CD8-positive, alpha-beta memory T cell (primary cell): Measurements from ENCODE around the gene KCND3. TPM values are rescaled to one million over a fixed set of nuclear protein-coding genes. Genes with fewer than 3 reads are reported as not detected.

Experiments
- CTCF ChIA-PET: fragments of 350-600 bp; sonication (Branson Sonifier 250); formaldehyde crosslinking; loops from one replicate; lab custom pipeline; 2021; ENCODE audit warnings: antibody characterized with exemption; lab: Charles Lee
- POLR2A ChIA-PET: fragments of 350-600 bp; sonication (Branson Sonifier 250); formaldehyde crosslinking; loops from one replicate; lab custom pipeline; 2021; ENCODE audit warnings: antibody characterized with exemption; lab: Charles Lee
- DNase-seq, 5 donors: peaks; one replicate each; pipeline versions ENCODE4 v3.0.0 to v3.0.0-alpha.2; 2020 to 2022; ENCODE audit warnings: mixed read lengths in 1 of 5
- H3K27ac ChIP-seq: one replicate; pipeline ENCODE4 v1.7.0; 2013; ENCODE audit warnings: low read depth, mild to moderate bottlenecking, low read length, moderate library complexity
- H3K27me3 ChIP-seq: 2 replicates; pipeline ENCODE4 v1.7.0; 2013; ENCODE audit warnings: low read length, mild to moderate bottlenecking; ENCODE audit not compliant: insufficient read depth, poor library complexity, severe bottlenecking
- H3K36me3 ChIP-seq: 2 replicates; pipeline ENCODE4 v1.7.0; 2013; ENCODE audit warnings: mild to moderate bottlenecking, low read length, moderate library complexity; ENCODE audit not compliant: insufficient read depth
- H3K4me1 ChIP-seq: 2 replicates; pipeline ENCODE4 v1.7.0; 2013; ENCODE audit warnings: mild to moderate bottlenecking, low read length, moderate library complexity; ENCODE audit not compliant: insufficient read depth
- H3K4me3 ChIP-seq: 2 replicates; pipeline ENCODE4 v1.7.0; 2013; ENCODE audit warnings: mild to moderate bottlenecking, low read length
- H3K9me3 ChIP-seq: 2 replicates; pipeline ENCODE4 v1.7.0; 2013; ENCODE audit warnings: mild to moderate bottlenecking, low read length
- H3K27ac Mint-ChIP-seq, 8 donors: one replicate each; pipeline ENCODE4 v1.8.0; 2020 to 2021; ENCODE audit warnings: mixed read lengths in 8 of 8, mild to moderate bottlenecking in 6 of 8, inconsistent platforms in 3 of 8, moderate library complexity in 3 of 8
- H3K27me3 Mint-ChIP-seq, 2 donors: one replicate each; pipeline ENCODE4 v1.8.0; 2020 to 2021; ENCODE audit warnings: mixed read lengths in 2 of 2, mild to moderate bottlenecking in 1 of 2, moderate library complexity in 1 of 2
- H3K36me3 Mint-ChIP-seq, 3 donors: one replicate each; pipeline ENCODE4 v1.8.0; 2020 to 2021; ENCODE audit warnings: mixed read lengths in 3 of 3, inconsistent platforms in 1 of 3, mild to moderate bottlenecking in 1 of 3
- H3K4me1 Mint-ChIP-seq, 3 donors: one replicate each; pipeline ENCODE4 v1.8.0; 2020 to 2021; ENCODE audit warnings: mixed read lengths in 3 of 3, inconsistent platforms in 1 of 3, mild to moderate bottlenecking in 1 of 3
- H3K4me3 Mint-ChIP-seq, 7 donors: one replicate each; pipeline ENCODE4 v1.8.0; 2020 to 2021; ENCODE audit warnings: mixed read lengths in 7 of 7, mild to moderate bottlenecking in 6 of 7, moderate library complexity in 4 of 7, inconsistent platforms in 2 of 7
- H3K9me3 Mint-ChIP-seq, 5 donors: one replicate each; pipeline ENCODE4 v1.8.0; 2020 to 2022; ENCODE audit warnings: mixed read lengths in 5 of 5, mild to moderate bottlenecking in 3 of 5, moderate library complexity in 2 of 5, inconsistent platforms in 1 of 5
- polyA plus RNA-seq: library from polyadenylated mRNA; unstranded; fragments of 300-500 nt; fragmentation: Illumina TruSeq; gene quantifications from one replicate; pipeline ENCODE4 v1.2.3, GENCODE V29; 2021
- total RNA-seq, 2 experiments: library from RNA; stranded (reverse); gene quantifications; one replicate each; pipeline ENCODE4 v1.2.3, GENCODE V29; 2021

KCND3 gene
- total and polyA plus RNA-seq, 3 experiments from 2014 or later = not detected

DNA sequence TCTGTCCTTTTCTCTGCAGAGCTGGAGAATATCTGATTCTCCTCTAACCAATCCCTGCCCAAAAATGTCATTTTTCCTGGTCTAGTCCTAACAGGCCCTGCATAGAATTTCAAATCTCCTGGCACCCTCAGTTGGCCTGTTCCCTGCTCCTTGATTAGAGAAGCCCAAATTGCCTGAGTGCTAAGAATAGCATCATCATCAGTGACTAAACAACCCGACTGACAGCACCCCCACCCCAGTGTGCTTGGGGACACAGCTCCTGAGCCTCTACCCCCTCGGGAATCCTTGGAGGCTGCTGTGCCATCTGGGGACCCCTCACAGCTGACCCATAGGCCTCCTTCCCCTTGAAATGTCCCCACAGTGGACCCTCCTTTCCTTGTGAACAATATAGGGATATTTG, 139.4 kb downstream of the KCND3 start:
- Mint-ChIP-seq H3K4me3 (no peak overlapping the region), H3K27ac (no peak overlapping the region), H3K36me3 (no peaks in the 10 kb centered on the region), H3K9me3 (no peaks in the 10 kb centered on the region), H3K4me1 (no peaks in the 10 kb centered on the region), H3K27me3 (peaks cover 25 to 53% of the 10 kb centered on the region in 2 donors)
- Histone ChIP-seq H3K9me3 (no peaks in the 10 kb centered on the region), H3K4me1 (no peaks in the 10 kb centered on the region), H3K27ac (no peak overlapping the region), H3K36me3 (no peaks in the 10 kb centered on the region), H3K4me3 (no peak overlapping the region), H3K27me3 (no peaks in the 10 kb centered on the region)
- POLR2A ChIA-PET = no interaction called here
- CTCF ChIA-PET = no interaction called here
- no peak for DNase-seq

DNA sequence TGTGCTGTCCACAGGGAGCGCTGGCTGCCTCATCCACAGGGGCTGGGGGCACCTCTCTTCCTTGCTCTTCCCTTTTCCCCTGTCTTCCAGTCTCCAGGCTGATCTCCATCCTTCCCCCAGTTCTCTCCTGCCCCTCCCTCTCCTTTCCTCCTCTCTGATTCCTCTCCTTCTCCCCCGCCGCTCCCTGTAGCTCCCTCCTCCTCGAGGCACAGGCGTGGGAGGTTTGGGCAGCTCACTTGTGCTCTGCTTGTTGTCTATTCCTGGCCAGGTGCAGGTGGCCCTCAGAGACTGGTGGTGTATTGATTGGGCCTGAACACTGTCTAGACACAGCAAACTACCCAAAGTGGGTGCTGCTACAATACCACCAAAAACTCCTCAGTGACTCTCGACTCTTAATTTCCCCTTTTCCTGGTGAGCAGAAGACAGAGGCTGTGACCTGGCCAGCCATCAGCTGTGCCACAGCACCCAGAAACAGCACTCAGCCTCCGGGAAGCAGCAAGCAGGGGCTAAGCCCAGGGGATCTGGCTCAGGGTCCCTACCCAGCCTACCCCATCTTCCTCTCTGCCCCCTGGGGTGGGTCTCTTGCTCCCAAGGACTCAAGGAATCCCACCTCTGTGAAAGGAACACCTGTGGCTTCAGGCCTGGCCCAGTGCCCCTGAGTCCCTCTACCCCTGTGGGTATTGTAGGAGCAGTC, 140.5 kb downstream of the KCND3 start:
- Histone ChIP-seq H3K27ac (no peak overlapping the region), H3K4me3 (no peak overlapping the region), H3K36me3 (no peaks in the 10 kb centered on the region), H3K27me3 (no peaks in the 10 kb centered on the region), H3K9me3 (no peaks in the 10 kb centered on the region), H3K4me1 (no peaks in the 10 kb centered on the region)
- ChIA-PET POLR2A (no interaction called here), CTCF (no interaction called here)
- Mint-ChIP-seq H3K4me3 (no peak overlapping the region), H3K36me3 (no peaks in the 10 kb centered on the region), H3K27me3 (peaks cover 18 to 56% of the 10 kb centered on the region in 2 donors), H3K27ac (no peak overlapping the region), H3K9me3 (no peaks in the 10 kb centered on the region), H3K4me1 (no peaks in the 10 kb centered on the region)
- no peak for DNase-seq

DNA sequence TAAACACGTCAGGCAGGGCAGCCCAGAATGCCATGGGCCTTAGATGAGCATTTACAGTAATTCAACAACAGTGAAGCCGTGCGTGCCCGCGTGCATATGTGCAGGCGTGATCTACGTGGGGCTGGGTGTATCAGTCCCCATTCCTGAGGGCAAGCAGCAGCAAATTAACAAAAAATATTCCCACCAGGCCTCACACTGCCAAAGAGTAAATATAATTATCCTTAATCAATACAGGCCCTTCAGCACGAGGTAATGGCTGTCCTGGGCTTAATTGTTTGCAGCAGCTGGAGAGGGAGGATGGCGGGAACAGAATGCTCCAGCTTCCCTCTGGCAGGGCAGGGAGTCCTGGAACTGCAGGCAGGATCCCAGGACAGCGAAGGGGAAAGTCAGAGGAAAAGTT, 142.0 kb downstream of the KCND3 start:
- ChIA-PET CTCF (no interaction called here), POLR2A (no interaction called here)
- DNase-seq = no peak
- no peak overlapping the region for H3K4me3 ChIP-seq
- H3K27me3 Mint-ChIP-seq = peaks cover 13 to 42% of the 10 kb centered on the region in 2 donors
- H3K9me3 Mint-ChIP-seq = no peaks in the 10 kb centered on the region
- no peaks in the 10 kb centered on the region for H3K36me3 Mint-ChIP-seq
- H3K9me3 ChIP-seq = no peaks in the 10 kb centered on the region
- H3K4me1 ChIP-seq = no peaks in the 10 kb centered on the region
- H3K4me1 Mint-ChIP-seq = no peaks in the 10 kb centered on the region
- H3K36me3 ChIP-seq = no peaks in the 10 kb centered on the region
- H3K27me3 ChIP-seq = no peaks in the 10 kb centered on the region
- H3K27ac ChIP-seq = no peak overlapping the region
- H3K27ac Mint-ChIP-seq = no peak overlapping the region
- H3K4me3 Mint-ChIP-seq = no peak overlapping the region

DNA sequence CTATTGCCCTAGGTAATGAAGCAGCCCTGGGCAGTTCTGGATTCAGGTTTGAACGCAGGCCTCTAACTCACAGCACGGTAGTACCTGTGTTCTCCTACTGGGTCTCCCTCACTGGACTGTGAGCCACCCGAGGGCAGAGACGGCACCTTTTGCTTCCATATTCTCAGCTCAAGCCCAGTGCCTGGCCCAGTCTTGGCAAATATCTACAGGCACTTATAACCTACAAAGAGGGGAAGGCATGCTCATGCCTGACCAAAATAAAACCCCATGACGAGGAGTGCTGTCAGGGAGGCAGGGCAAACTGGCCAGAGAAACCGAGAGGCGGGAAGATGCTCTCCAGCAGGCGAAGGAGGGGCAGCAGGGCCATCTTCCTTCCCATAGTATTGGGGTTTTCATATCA, 142.6 kb downstream of the KCND3 start:
- Mint-ChIP-seq H3K4me3 (no peak overlapping the region), H3K4me1 (no peaks in the 10 kb centered on the region), H3K9me3 (no peaks in the 10 kb centered on the region), H3K27me3 (peaks cover 9 to 38% of the 10 kb centered on the region in 2 donors), H3K36me3 (no peaks in the 10 kb centered on the region), H3K27ac (no peak overlapping the region)
- H3K4me1 ChIP-seq = no peaks in the 10 kb centered on the region
- H3K4me3 ChIP-seq = no peak overlapping the region
- CTCF ChIA-PET = no interaction called here
- H3K27me3 ChIP-seq = no peaks in the 10 kb centered on the region
- H3K36me3 ChIP-seq = no peaks in the 10 kb centered on the region
- POLR2A ChIA-PET = no interaction called here
- no peak overlapping the region for H3K27ac ChIP-seq
- no peak for DNase-seq
- no peaks in the 10 kb centered on the region for H3K9me3 ChIP-seq

DNA sequence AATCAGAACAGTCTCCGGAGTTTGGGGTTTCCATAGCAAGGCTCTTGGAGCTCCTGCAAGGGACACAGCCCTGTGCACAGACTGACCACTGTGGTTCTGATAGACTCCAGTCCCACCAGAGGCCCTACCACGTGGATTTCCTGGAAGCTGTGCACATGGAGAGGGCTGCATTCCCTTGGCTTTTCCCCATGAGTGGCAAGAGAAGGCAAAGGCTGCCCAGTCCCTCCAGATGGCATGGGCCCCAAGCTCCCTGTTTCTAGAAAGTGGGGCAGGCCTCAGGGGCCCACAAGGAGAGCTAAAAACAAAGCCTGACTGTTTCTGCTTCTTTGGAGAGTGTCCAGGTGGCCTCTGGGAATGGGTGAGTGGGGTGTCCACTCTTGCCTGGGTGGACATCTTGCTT, 146.3 kb downstream of the KCND3 start:
- H3K36me3 ChIP-seq = no peaks in the 10 kb centered on the region
- Mint-ChIP-seq H3K27ac (no peak overlapping the region), H3K27me3 (peaks cover 8 to 16% of the 10 kb centered on the region in 2 donors), H3K4me3 (no peak overlapping the region), H3K36me3 (no peaks in the 10 kb centered on the region), H3K9me3 (no peaks in the 10 kb centered on the region), H3K4me1 (no peaks in the 10 kb centered on the region)
- no peaks in the 10 kb centered on the region for H3K4me1 ChIP-seq
- POLR2A ChIA-PET = no interaction called here
- no peak overlapping the region for H3K27ac ChIP-seq
- DNase-seq = no peak
- no peak overlapping the region for H3K4me3 ChIP-seq
- H3K27me3 ChIP-seq = no peaks in the 10 kb centered on the region
- no peaks in the 10 kb centered on the region for H3K9me3 ChIP-seq
- CTCF ChIA-PET = no interaction called here

DNA sequence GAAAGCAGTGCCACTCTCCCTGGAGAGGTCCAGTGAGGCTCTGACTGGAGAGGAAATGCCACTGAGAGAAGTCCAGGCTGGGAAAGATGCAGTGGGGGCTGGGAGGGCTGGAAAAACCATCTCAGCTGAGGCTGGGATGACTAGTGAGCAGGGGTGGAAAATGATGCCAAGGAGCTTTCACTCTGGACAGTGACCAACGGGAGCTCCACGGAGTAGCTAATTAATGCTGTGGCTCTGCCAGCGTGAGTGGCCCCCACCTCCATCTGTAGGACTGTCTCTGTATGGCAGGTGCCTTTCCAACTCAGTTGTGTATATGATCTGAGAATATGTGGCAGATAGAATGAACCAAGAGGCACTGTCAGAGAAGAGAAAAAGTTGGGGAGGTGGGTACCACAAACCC, 147.1 kb downstream of the KCND3 start:
- ChIA-PET CTCF (no interaction called here), POLR2A (no interaction called here)
- Mint-ChIP-seq H3K27ac (no peak overlapping the region), H3K4me3 (no peak overlapping the region), H3K4me1 (no peaks in the 10 kb centered on the region), H3K36me3 (no peaks in the 10 kb centered on the region), H3K27me3 (peaks cover 5 to 16% of the 10 kb centered on the region in 2 donors), H3K9me3 (no peaks in the 10 kb centered on the region)
- DNase-seq = no peak
- H3K36me3 ChIP-seq = no peaks in the 10 kb centered on the region
- no peaks in the 10 kb centered on the region for H3K4me1 ChIP-seq
- no peaks in the 10 kb centered on the region for H3K27me3 ChIP-seq
- no peak overlapping the region for H3K4me3 ChIP-seq
- no peaks in the 10 kb centered on the region for H3K9me3 ChIP-seq
- no peak overlapping the region for H3K27ac ChIP-seq

DNA sequence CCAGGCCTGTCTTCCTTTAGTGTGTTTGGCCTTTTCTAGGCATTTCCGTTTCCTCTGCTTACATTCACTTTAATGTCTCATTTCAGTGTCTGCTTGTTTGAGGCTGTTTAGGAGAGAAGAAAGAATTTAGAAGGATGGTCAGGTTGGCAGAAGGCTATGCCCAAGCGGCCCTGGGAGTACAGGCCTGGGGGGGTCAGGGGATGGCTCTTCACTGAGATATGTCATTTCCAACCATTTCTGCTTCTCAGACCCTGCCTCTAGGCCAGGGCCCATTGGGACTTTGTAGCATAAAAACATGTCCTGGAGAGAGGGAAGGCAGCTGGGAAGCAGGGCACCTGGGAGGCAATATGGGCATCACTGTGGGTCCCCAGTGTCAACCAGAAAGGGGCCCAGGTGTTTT, 147.7 kb downstream of the KCND3 start:
- CTCF ChIA-PET = no interaction called here

DNA sequence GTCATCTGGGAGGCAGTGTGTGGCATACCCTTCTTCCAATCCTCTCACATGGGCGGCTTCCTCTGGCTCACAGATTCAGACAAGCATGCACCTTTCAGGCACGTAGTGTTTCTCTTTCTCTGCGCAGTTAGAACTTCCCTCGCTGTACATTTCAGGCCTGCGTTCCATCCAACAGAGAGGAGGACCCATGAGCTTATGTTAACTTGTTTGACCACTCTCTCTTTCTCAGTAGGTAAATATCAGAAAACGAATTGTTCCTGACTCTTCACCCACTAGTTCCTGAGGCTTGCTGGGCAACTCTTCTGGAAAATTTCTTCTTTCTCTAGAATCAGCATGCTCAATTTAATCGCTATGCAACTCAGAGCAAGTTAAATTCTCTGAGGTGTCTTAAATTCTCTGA, 148.3 kb downstream of the KCND3 start:
- Histone ChIP-seq H3K4me1 (no peaks in the 10 kb centered on the region), H3K36me3 (no peaks in the 10 kb centered on the region), H3K4me3 (no peak overlapping the region), H3K9me3 (no peaks in the 10 kb centered on the region), H3K27ac (no peak overlapping the region), H3K27me3 (no peaks in the 10 kb centered on the region)
- ChIA-PET POLR2A (no interaction called here), CTCF (no interaction called here)
- Mint-ChIP-seq H3K4me3 (no peak overlapping the region), H3K27ac (no peak overlapping the region), H3K27me3 (peaks cover 5 to 16% of the 10 kb centered on the region in 2 donors), H3K36me3 (no peaks in the 10 kb centered on the region), H3K4me1 (no peaks in the 10 kb centered on the region), H3K9me3 (no peaks in the 10 kb centered on the region)
- DNase-seq = no peak

More for the DNA sequence above, 147.7 kb downstream of the KCND3 start:
- peaks cover 5 to 16% of the 10 kb centered on the region in 2 donors for H3K27me3 Mint-ChIP-seq
- no peaks in the 10 kb centered on the region for H3K4me1 Mint-ChIP-seq
- H3K27ac Mint-ChIP-seq = no peak overlapping the region
- DNase-seq = no peak
- H3K4me1 ChIP-seq = no peaks in the 10 kb centered on the region
- H3K36me3 Mint-ChIP-seq = no peaks in the 10 kb centered on the region
- H3K9me3 Mint-ChIP-seq = no peaks in the 10 kb centered on the region
- no peak overlapping the region for H3K4me3 ChIP-seq
- POLR2A ChIA-PET = no interaction called here
- no peak overlapping the region for H3K4me3 Mint-ChIP-seq
- no peak overlapping the region for H3K27ac ChIP-seq
- H3K9me3 ChIP-seq = no peaks in the 10 kb centered on the region
- no peaks in the 10 kb centered on the region for H3K36me3 ChIP-seq
- no peaks in the 10 kb centered on the region for H3K27me3 ChIP-seq
